ENCODE measurements around the gene CHAF1A. TPM values are rescaled to one million over a fixed set of nuclear protein-coding genes. Genes with fewer than 3 reads are reported as not detected.
A peak's percentile ranks its signal among the peaks of the same experiment; 100 is the strongest.

CHAF1A gene
- total and polyA plus RNA-seq, 4 donors = 1.0 to 20.8 (median 2.5) TPM

DNA sequence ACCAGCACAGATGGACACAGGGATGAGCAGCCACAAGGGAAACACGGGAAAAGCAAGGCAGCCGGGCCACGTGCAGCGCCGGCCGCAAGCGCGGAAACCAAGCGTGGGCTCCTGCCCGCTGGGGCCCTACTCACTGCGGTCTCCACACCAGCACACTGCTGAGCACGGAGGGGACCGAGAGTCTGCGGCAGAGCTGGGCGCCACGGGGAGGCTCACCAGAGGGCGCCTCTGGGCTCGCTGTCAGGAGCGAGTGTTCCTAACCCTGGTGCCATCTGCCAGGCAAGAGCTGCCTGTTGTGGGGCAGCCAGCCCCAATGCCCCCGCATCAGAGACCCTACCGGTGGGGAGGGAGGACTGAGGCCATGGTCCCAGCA is 32.6 kb upstream of the CHAF1A start:
- H3K27ac ChIP-seq (ENCODE audit: low read depth in 1 of 2, low read length in 2 of 2) = peak overlapping the region; percentile 51 to 69
- peak; percentile 74 for DNase-seq (ENCODE audit: low spot score)
- no peak overlapping the region for H3K4me3 ChIP-seq (ENCODE audit: low read depth in 1 of 3, low read length in 3 of 3)
- no peak overlapping the region for H3K9ac ChIP-seq (ENCODE audit: low read depth in 1 of 2, low read length in 2 of 2)
- TF ChIP-seq, protein P1, sequence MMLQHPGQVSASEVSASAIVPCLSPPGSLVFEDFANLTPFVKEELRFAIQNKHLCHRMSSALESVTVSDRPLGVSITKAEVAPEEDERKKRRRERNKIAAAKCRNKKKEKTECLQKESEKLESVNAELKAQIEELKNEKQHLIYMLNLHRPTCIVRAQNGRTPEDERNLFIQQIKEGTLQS (IDR thresholded peaks at IDR 0.05) = no peak
- TF ChIP-seq RAD21 (IDR thresholded peaks at IDR 0.05) (peak in 1 of 2 donors; percentile 55), FOXA2 (IDR thresholded peaks at IDR 0.05) (no peak), FOXA1 (IDR thresholded peaks at IDR 0.05) (no peak), GABPA (IDR thresholded peaks at IDR 0.05 in 1 of 2, conservative IDR thresholded peaks at IDR 0.05 in 1 of 2) (no peak)
- TF ChIP-seq, protein P2, sequence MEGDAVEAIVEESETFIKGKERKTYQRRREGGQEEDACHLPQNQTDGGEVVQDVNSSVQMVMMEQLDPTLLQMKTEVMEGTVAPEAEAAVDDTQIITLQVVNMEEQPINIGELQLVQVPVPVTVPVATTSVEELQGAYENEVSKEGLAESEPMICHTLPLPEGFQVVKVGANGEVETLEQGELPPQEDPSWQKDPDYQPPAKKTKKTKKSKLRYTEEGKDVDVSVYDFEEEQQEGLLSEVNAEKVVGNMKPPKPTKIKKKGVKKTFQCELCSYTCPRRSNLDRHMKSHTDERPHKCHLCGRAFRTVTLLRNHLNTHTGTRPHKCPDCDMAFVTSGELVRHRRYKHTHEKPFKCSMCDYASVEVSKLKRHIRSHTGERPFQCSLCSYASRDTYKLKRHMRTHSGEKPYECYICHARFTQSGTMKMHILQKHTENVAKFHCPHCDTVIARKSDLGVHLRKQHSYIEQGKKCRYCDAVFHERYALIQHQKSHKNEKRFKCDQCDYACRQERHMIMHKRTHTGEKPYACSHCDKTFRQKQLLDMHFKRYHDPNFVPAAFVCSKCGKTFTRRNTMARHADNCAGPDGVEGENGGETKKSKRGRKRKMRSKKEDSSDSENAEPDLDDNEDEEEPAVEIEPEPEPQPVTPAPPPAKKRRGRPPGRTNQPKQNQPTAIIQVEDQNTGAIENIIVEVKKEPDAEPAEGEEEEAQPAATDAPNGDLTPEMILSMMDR (IDR thresholded peaks at IDR 0.05; ENCODE audit: low read depth, low read length, missing input control) = peak; percentile 15
- H3K36me3 ChIP-seq (ENCODE audit: control insufficient read depth in 4 of 4, insufficient read depth in 3 of 4, low read depth in 1 of 4, low read length in 3 of 4) = peaks cover 3 to 17% (median 11%) of the 10 kb centered on the region in 4 donors
- 67% methylated on average over 21 of the region's 21 CpGs for WGBS
- no peaks in the 10 kb centered on the region for H3K9me3 ChIP-seq (ENCODE audit: control insufficient read depth in 4 of 4, low read length in 3 of 4)
- no peaks in the 10 kb centered on the region for H3K27me3 ChIP-seq (ENCODE audit: control insufficient read depth in 4 of 4, insufficient read depth in 4 of 4, low read length in 3 of 4)
- H3K4me1 ChIP-seq (ENCODE audit: control insufficient read depth in 4 of 4, insufficient read depth in 4 of 4, low read length in 3 of 4) = peaks cover 18 to 65% (median 40%) of the 10 kb centered on the region in 4 donors

DNA sequence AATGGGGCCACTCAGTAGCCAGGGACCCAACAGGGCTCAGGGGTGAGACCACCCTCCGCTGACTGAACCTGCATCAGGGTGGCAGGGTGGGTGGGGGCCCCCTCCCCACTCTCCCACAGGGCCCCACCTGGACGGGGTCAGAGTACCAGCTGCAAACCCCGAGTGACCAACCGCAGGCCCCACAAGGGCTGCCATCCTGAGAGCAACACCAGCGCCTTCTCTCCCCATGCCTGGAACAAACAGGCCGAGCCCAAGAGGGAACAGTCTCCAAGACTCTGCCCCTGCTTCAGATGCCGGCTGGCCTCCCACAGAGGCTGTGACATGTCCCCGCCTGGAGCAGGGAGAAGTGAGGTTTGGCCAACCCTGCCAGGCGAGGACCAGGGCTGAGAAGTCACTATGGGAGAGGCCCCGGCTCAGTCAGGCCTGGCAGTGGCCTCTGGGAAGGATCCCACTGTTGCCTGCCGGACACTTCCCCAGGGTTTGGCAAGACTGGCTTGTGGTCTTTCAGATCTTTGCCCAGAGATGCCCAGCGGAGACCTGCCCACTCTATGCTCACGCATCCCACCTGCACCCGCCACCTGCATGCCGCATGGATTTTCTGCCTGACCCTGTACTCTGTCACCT is 31.9 kb upstream of the CHAF1A start:
- no peak overlapping the region for H3K4me3 ChIP-seq (ENCODE audit: low read depth in 1 of 3, low read length in 3 of 3)
- no peak overlapping the region for H3K9ac ChIP-seq (ENCODE audit: low read depth in 1 of 2, low read length in 2 of 2)
- WGBS = 92% methylated on average over 15 of the region's 15 CpGs
- peaks cover 0 to 12% (median 9%) of the 10 kb centered on the region in 4 donors for H3K36me3 ChIP-seq (ENCODE audit: control insufficient read depth in 4 of 4, insufficient read depth in 3 of 4, low read depth in 1 of 4, low read length in 3 of 4)
- no peak for DNase-seq (ENCODE audit: low spot score)
- H3K4me1 ChIP-seq (ENCODE audit: control insufficient read depth in 4 of 4, insufficient read depth in 4 of 4, low read length in 3 of 4) = peaks cover 24 to 72% (median 47%) of the 10 kb centered on the region in 4 donors
- no peak overlapping the region for H3K27ac ChIP-seq (ENCODE audit: low read depth in 1 of 2, low read length in 2 of 2)
- H3K27me3 ChIP-seq (ENCODE audit: control insufficient read depth in 4 of 4, insufficient read depth in 4 of 4, low read length in 3 of 4) = no peaks in the 10 kb centered on the region
- H3K9me3 ChIP-seq (ENCODE audit: control insufficient read depth in 4 of 4, low read length in 3 of 4) = no peaks in the 10 kb centered on the region
- TF ChIP-seq HNF4A (conservative IDR thresholded peaks at IDR 0.05) (no peak), RXRA (IDR thresholded peaks at IDR 0.05) (no peak), TAF1 (conservative IDR thresholded peaks at IDR 0.05) (no peak), JUND (IDR thresholded peaks at IDR 0.05) (no peak)
- TF ChIP-seq, protein P1 (IDR thresholded peaks at IDR 0.05) = no peak

DNA sequence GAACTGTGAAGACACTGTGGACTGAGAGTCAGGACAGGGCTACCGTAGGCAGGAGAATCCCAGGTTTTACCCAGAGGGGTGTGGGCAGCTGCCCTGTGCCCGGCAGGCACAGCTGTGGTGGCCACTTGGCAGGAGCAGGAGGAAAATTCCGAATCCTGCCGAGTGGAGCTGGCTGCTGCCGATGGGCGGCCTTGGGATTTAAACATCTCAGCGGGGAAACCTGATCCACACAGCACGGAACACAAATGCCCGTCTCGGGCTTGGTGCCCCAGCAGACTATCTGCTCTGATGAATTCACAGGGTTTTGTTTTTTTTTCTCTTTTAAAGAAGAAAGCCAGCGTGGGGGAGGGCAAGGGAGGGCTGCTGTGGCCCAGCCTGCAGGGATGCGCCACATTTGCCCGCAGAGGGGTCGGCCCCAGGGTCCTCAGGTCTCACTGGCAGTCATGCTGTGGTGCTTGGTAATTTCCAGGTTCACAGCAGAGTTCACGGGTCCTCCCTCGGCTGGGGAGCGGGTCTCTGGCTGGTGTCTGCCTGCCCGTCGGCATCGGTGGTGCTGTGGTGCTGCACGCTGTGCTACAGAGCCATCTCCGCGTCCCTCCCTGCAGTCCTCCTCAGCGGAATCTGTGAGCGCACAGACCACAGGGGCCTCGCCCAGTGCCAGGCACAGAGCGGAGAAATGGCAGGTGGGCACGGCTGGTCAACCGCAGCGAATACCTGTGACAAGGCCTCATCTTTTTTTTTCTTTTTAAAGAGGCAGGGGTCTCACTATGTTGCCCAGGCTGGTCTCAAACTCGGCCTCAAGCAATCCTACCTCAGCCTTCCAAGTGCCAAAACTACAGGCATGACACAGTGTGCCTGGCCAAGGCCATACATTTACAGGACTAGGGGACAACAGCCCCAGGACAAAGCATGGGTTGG is 30.9 kb upstream of the CHAF1A start:
- TF ChIP-seq YY1 (IDR thresholded peaks at IDR 0.05) (no peak), FOXA1 (IDR thresholded peaks at IDR 0.05) (no peak), RXRA (IDR thresholded peaks at IDR 0.05) (no peak), FOXA2 (IDR thresholded peaks at IDR 0.05) (no peak), SP1 (IDR thresholded peaks at IDR 0.05) (no peak), GABPA (IDR thresholded peaks at IDR 0.05 in 1 of 2, conservative IDR thresholded peaks at IDR 0.05 in 1 of 2) (no peak), NR2F2 (IDR thresholded peaks at IDR 0.05) (no peak), JUND (IDR thresholded peaks at IDR 0.05) (no peak), HNF4A (conservative IDR thresholded peaks at IDR 0.05) (no peak), EGR1 (IDR thresholded peaks at IDR 0.05; ENCODE audit: low read depth in 2 of 2) (no peak), RAD21 (IDR thresholded peaks at IDR 0.05) (no peak), HNF4G (IDR thresholded peaks at IDR 0.05) (no peak), TAF1 (conservative IDR thresholded peaks at IDR 0.05) (no peak)
- TF ChIP-seq, protein P1 (IDR thresholded peaks at IDR 0.05) = no peak
- TF ChIP-seq, protein P3, sequence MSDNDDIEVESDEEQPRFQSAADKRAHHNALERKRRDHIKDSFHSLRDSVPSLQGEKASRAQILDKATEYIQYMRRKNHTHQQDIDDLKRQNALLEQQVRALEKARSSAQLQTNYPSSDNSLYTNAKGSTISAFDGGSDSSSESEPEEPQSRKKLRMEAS (IDR thresholded peaks at IDR 0.05) = no peak
- TF ChIP-seq, protein P2 (IDR thresholded peaks at IDR 0.05; ENCODE audit: low read depth, low read length, missing input control) = no peak
- TF ChIP-seq, protein P4, sequence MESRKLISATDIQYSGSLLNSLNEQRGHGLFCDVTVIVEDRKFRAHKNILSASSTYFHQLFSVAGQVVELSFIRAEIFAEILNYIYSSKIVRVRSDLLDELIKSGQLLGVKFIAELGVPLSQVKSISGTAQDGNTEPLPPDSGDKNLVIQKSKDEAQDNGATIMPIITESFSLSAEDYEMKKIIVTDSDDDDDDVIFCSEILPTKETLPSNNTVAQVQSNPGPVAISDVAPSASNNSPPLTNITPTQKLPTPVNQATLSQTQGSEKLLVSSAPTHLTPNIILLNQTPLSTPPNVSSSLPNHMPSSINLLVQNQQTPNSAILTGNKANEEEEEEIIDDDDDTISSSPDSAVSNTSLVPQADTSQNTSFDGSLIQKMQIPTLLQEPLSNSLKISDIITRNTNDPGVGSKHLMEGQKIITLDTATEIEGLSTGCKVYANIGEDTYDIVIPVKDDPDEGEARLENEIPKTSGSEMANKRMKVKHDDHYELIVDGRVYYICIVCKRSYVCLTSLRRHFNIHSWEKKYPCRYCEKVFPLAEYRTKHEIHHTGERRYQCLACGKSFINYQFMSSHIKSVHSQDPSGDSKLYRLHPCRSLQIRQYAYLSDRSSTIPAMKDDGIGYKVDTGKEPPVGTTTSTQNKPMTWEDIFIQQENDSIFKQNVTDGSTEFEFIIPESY (IDR thresholded peaks at IDR 0.05) = no peak
- Histone ChIP-seq H3K27me3 (ENCODE audit: control insufficient read depth in 4 of 4, insufficient read depth in 4 of 4, low read length in 3 of 4) (no peaks in the 10 kb centered on the region), H3K27ac (ENCODE audit: low read depth in 1 of 2, low read length in 2 of 2) (peak overlapping the region in 1 of 2 donors; percentile 4), H3K9ac (ENCODE audit: low read depth in 1 of 2, low read length in 2 of 2) (no peak overlapping the region), H3K4me3 (ENCODE audit: low read depth in 1 of 3, low read length in 3 of 3) (no peak overlapping the region), H3K36me3 (ENCODE audit: control insufficient read depth in 4 of 4, insufficient read depth in 3 of 4, low read depth in 1 of 4, low read length in 3 of 4) (peaks cover 0 to 4% (median 2%) of the 10 kb centered on the region in 4 donors), H3K4me1 (ENCODE audit: control insufficient read depth in 4 of 4, insufficient read depth in 4 of 4, low read length in 3 of 4) (peaks cover 28 to 81% (median 53%) of the 10 kb centered on the region in 4 donors), H3K9me3 (ENCODE audit: control insufficient read depth in 4 of 4, low read length in 3 of 4) (no peaks in the 10 kb centered on the region)
- no peak for DNase-seq (ENCODE audit: low spot score)
- WGBS = 84% methylated on average over 31 of the region's 31 CpGs
